ENCODE data around the gene PDE4D.
"Not testable (repeated sequence)": the region's sequence is repeated elsewhere in the genome, so short reads cannot be mapped to it uniquely, and the experiment has no call there.

The PDE4D gene

GRCh38 chr5:59765446-59765845 lies 128.1 kb downstream of the PDE4D start:
- no peak for TF ChIP-seq CTCF (IDR thresholded peaks at IDR 0.05; ENCODE audit: extremely low read depth, missing control alignments)
- DNase-seq (ENCODE audit: low spot score) = no peak

GRCh38 chr5:59764361-59764760 lies 129.2 kb downstream of the PDE4D start:
- DNase-seq (ENCODE audit: low spot score) = no peak
- TF ChIP-seq CTCF (IDR thresholded peaks at IDR 0.05; ENCODE audit: extremely low read depth, missing control alignments) = no peak

- DNase-seq (ENCODE audit: low spot score) = no peak
- no peak for TF ChIP-seq CTCF (IDR thresholded peaks at IDR 0.05; ENCODE audit: extremely low read depth, missing control alignments)
Measured at GRCh38 chr5:59763541-59763940, 130.0 kb downstream of the PDE4D start.

- not testable (repeated sequence) for DNase-seq (ENCODE audit: low spot score)
Measured at GRCh38 chr5:59762232-59762631, 131.3 kb downstream of the PDE4D start.

- DNase-seq (ENCODE audit: low spot score) = no peak
- no peak for TF ChIP-seq CTCF (IDR thresholded peaks at IDR 0.05; ENCODE audit: extremely low read depth, missing control alignments)
Measured at GRCh38 chr5:59760785-59761348, 132.7 kb downstream of the PDE4D start.

- no peak for TF ChIP-seq CTCF (IDR thresholded peaks at IDR 0.05; ENCODE audit: extremely low read depth, missing control alignments)
- no peak for DNase-seq (ENCODE audit: low spot score)
Measured at GRCh38 chr5:59759600-59760351, 133.8 kb downstream of the PDE4D start.

GRCh38 chr5:59758566-59758965 lies 135.0 kb downstream of the PDE4D start:
- TF ChIP-seq CTCF (IDR thresholded peaks at IDR 0.05; ENCODE audit: extremely low read depth, missing control alignments) = no peak
- no peak for DNase-seq (ENCODE audit: low spot score)

GRCh38 chr5:59757442-59757841 lies 136.1 kb downstream of the PDE4D start:
- DNase-seq (ENCODE audit: low spot score) = no peak
- no peak for TF ChIP-seq CTCF (IDR thresholded peaks at IDR 0.05; ENCODE audit: extremely low read depth, missing control alignments)

All from GM20000 (cell line).